Heart left ventricle (tissue), 13 donors: Measurements from ENCODE around the gene CEBPZOS.

Experiments
- POLR2A ChIP-seq, 2 donors: fragments of 450-650 bp; IDR thresholded peaks; one replicate each; pipeline ENCODE4 v1.6.1; 2017; ENCODE audit warnings: antibody characterized with exemption in 2 of 2, mild to moderate bottlenecking in 2 of 2, moderate library complexity in 2 of 2
- TF ChIP-seq, protein P1 (sequence below), 12 donors: fragments of 200-600 bp; sonication (generic) in 4 of 12; IDR thresholded peaks; one replicate each; pipeline versions ENCODE4 v1.5.0 to v1.8.0; 2018 to 2022; ENCODE audit warnings: antibody characterized with exemption in 12 of 12, mild to moderate bottlenecking in 5 of 12
- donor health status: ischemic (EF 13 %, LVEDD 7.1; RV severe dilation, severe dysfunction).
- donor health status: DM: no; HTN: yes; CAD: no.
- donor health status: DM: no; HTN: no; CAD: no.
- donor health status: ischemic (EF 25% LVEDD 6.9; RV normal size, moderate dysfunction).
- donor health status: ischemic (EF 25% LVEDD 5.7; RV mildly dilated, moderate dysfunction).
- donor health status: ischemic (EF 35%, LVEDD 5.7; RV mildly dilated, moderate dysfunction).
- donor health status: nonischemic (EF 11% LVEDD 7.7; RV severe dilation, severe dysfunction).
- donor health status: DM: yes; HTN: yes; CAD: no.
- donor health status: PGD.
- donor health status: ischemic (EF 29% LVEDD 5.4; RV normal size, mild dysfunction).
- donor health status: nonischemic (EF 23%, LVEDD 6.1; RV moderate dilation, normal function).

DNA sequence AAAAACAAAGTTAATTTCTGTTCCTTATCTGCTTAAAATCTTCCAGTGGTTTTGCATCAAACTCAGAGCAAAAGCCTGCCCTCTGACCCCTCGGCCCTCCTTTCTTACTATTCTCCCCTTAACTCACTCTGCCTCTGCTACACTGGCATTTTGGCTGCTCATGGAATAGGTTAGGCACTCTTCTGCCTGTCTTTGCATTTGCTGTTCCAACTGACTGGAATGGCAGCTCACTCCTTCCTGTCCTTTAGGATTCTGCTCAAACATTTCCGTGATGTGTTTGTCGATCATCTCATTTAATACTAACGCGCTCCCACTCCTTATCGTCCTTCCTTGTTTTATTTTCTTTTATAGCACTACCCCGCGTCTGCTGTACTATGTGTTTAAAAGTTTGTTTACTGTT is 34.3 kb downstream of the CEBPZOS start:
- TF ChIP-seq, protein P1, sequence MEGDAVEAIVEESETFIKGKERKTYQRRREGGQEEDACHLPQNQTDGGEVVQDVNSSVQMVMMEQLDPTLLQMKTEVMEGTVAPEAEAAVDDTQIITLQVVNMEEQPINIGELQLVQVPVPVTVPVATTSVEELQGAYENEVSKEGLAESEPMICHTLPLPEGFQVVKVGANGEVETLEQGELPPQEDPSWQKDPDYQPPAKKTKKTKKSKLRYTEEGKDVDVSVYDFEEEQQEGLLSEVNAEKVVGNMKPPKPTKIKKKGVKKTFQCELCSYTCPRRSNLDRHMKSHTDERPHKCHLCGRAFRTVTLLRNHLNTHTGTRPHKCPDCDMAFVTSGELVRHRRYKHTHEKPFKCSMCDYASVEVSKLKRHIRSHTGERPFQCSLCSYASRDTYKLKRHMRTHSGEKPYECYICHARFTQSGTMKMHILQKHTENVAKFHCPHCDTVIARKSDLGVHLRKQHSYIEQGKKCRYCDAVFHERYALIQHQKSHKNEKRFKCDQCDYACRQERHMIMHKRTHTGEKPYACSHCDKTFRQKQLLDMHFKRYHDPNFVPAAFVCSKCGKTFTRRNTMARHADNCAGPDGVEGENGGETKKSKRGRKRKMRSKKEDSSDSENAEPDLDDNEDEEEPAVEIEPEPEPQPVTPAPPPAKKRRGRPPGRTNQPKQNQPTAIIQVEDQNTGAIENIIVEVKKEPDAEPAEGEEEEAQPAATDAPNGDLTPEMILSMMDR (IDR thresholded peaks at IDR 0.05), result no peak
- no peak for TF ChIP-seq POLR2A (IDR thresholded peaks at IDR 0.05)
